Spleen (tissue), 11 donors: ENCODE results near the gene EIF3F. TPM values are rescaled to one million over a fixed set of nuclear protein-coding genes. Genes with fewer than 3 reads are reported as not detected.
A peak's percentile ranks its signal among the peaks of the same experiment; 100 is the strongest.

ENCODE experiments used
- DNase-seq: peaks from one replicate; pipeline ENCODE4 v3.0.0-alpha.2; 2020
- H3K27ac ChIP-seq, 8 donors: fragments of 200-600 bp; sonication (generic) in 7 of 8; 1 replicate in 4 of 8; 2 replicates in 4 of 8; pipeline versions ENCODE4 v1.5.0 to v1.8.0; 2016 to 2021; ENCODE audit warnings: inconsistent platforms in 4 of 8, mild to moderate bottlenecking in 4 of 8, moderate library complexity in 1 of 8
- H3K27me3 ChIP-seq, 7 donors: fragments of 200-600 bp; sonication (generic) in 6 of 7; replicated peaks in 1 of 7; 1 replicate in 4 of 7; 2 replicates in 3 of 7; pipeline versions ENCODE4 v1.5.0 to v1.8.0; 2016 to 2021; ENCODE audit warnings: inconsistent platforms in 3 of 7, mild to moderate bottlenecking in 1 of 7
- H3K36me3 ChIP-seq, 6 donors: fragments of 200-600 bp; sonication (generic) in 5 of 6; 1 replicate in 4 of 6; 2 replicates in 2 of 6; pipeline versions ENCODE4 v1.5.0 to v1.8.0; 2016 to 2021; ENCODE audit warnings: inconsistent platforms in 2 of 6
- H3K4me1 ChIP-seq, 6 donors: fragments of 200-600 bp; sonication (generic) in 5 of 6; 1 replicate in 3 of 6; 2 replicates in 3 of 6; pipeline versions ENCODE4 v1.5.0 to v1.8.0; 2016 to 2021; ENCODE audit warnings: inconsistent platforms in 3 of 6
- H3K4me3 ChIP-seq, 8 donors: fragments of 200-600 bp; sonication (generic) in 7 of 8; 1 replicate in 4 of 8; 2 replicates in 4 of 8; pipeline versions ENCODE4 v1.5.0 to v1.8.0; 2016 to 2021; ENCODE audit warnings: inconsistent platforms in 4 of 8, mild to moderate bottlenecking in 4 of 8, moderate library complexity in 2 of 8
- H3K9me3 ChIP-seq, 8 donors: fragments of 200-600 bp; sonication (generic) in 7 of 8; 1 replicate in 4 of 8; 2 replicates in 4 of 8; pipeline versions ENCODE4 v1.5.0 to v1.8.0; 2016 to 2021; ENCODE audit warnings: inconsistent platforms in 4 of 8
- CTCF ChIP-seq, 11 experiments: fragments of 200-600 bp in 7 of 11; fragments of 450-650 bp in 4 of 11; sonication (generic) in 4 of 11; IDR thresholded peaks in 8 of 11; conservative IDR thresholded peaks in 3 of 11; 1 replicate in 7 of 11; 2 replicates in 4 of 11; pipeline versions ENCODE4 v1.4.0 to v1.8.0; 2016 to 2021; ENCODE audit warnings: antibody characterized with exemption in 11 of 11, inconsistent platforms in 4 of 11, mild to moderate bottlenecking in 1 of 11
- POLR2A ChIP-seq, 3 donors: fragments of 450-650 bp; IDR thresholded peaks; one replicate each; pipeline ENCODE4 v1.5.1; 2017; ENCODE audit warnings: antibody characterized with exemption in 3 of 3, mild to moderate bottlenecking in 1 of 3
- POLR2AphosphoS5 ChIP-seq, 3 donors: sonication (generic); formaldehyde crosslinking; IDR thresholded peaks; one replicate each; pipeline ENCODE4 v1.5.1; 2017; ENCODE audit warnings: antibody characterized with exemption in 3 of 3
- WGBS, 5 donors: extraction: QIAGEN DNeasy Blood & Tissue Kit in 3 of 5; methylation state at CpG; one replicate each; pipeline versions ENCODE4 v1.1.5 to v1.1.7; 2013 to 2018; 5-methylcytosine and 5-hydroxymethylcytosine counted together
- intact Hi-C: fragments of 100-400 bp; cut with DNase I; formaldehyde crosslinking; loops from one replicate; pipeline ENCODE4 v1.15.0; 2023; ENCODE audit warnings: low total_unique reads
- polyA plus RNA-seq, 3 donors: library from polyadenylated mRNA; stranded (reverse); fragments of 200-250 nt; gene quantifications; one replicate each; pipeline ENCODE4 v1.2.1, GENCODE V29; 2013
- total RNA-seq, 7 donors: library from RNA; depleted of rRNA in 3 of 7; stranded (reverse); fragments of >200 nt in 3 of 7; fragmentation: NEBNext Ultra II Directional in 4 of 7; extraction: Animal tissue kit (Norgen Biotek cat#: 25700) in 4 of 7; gene quantifications; one replicate each; pipeline versions ENCODE4 v1.1.0 to v1.2.1, GENCODE V29; 2016 to 2021
- donor health status: healthy with polysubstance abuse.
- donor health status: DM: no; HTN: no; CAD: no; lungs with moderate emphysema.
- donor health status: DM: no; HTN: no; CAD: no.
- donor health status: Bipolar disorder and iron deficiency.
- donor health status: healthy.
- donor health status: DM: no; HTN: no; CAD: no.
- donor health status: DM: yes; HTN: yes; CAD: no.

EIF3F gene
- total and polyA plus RNA-seq, 10 donors = 189 to 437 (median 216) TPM

- Histone ChIP-seq H3K27me3 (peaks cover 2 to 72% (median 40%) of the 10 kb centered on the region in 7 donors), H3K4me3 (no peak overlapping the region), H3K4me1 (peaks cover 0 to 25% (median 20%) of the 10 kb centered on the region in 6 donors), H3K27ac (no peak overlapping the region), H3K9me3 (no peaks in the 10 kb centered on the region), H3K36me3 (no peaks in the 10 kb centered on the region)
- intact Hi-C loops = no loop called here
- no peak for TF ChIP-seq POLR2AphosphoS5 (IDR thresholded peaks at IDR 0.05)
- no peak for TF ChIP-seq POLR2A (IDR thresholded peaks at IDR 0.05)
- no peak for TF ChIP-seq CTCF (IDR thresholded peaks at IDR 0.05 in 8 of 11, conservative IDR thresholded peaks at IDR 0.05 in 3 of 11)
- 30 to 44% (median 32%) methylated on average over 4 of the region's 4 CpGs for WGBS, 5 donors
- no peak for DNase-seq
Observed at GRCh38 chr11:8016440-8016839, 29.3 kb downstream of the EIF3F start.

- Histone ChIP-seq H3K27ac (no peak overlapping the region), H3K4me3 (no peak overlapping the region), H3K9me3 (no peaks in the 10 kb centered on the region), H3K27me3 (peaks cover 2 to 74% (median 44%) of the 10 kb centered on the region in 7 donors), H3K36me3 (no peaks in the 10 kb centered on the region), H3K4me1 (peaks cover 0 to 25% (median 20%) of the 10 kb centered on the region in 6 donors)
- DNase-seq = no peak
- TF ChIP-seq POLR2AphosphoS5 (IDR thresholded peaks at IDR 0.05) = no peak
- no peak for TF ChIP-seq POLR2A (IDR thresholded peaks at IDR 0.05)
- TF ChIP-seq CTCF (IDR thresholded peaks at IDR 0.05 in 8 of 11, conservative IDR thresholded peaks at IDR 0.05 in 3 of 11) = no peak
- intact Hi-C loops = no loop called here
- WGBS, 5 donors = 92 to 100% (median 96%) methylated on average over 2 of the region's 2 CpGs
Observed at GRCh38 chr11:8017071-8017470, 29.9 kb downstream of the EIF3F start.

- no peak for TF ChIP-seq CTCF (IDR thresholded peaks at IDR 0.05 in 8 of 11, conservative IDR thresholded peaks at IDR 0.05 in 3 of 11)
- TF ChIP-seq POLR2AphosphoS5 (IDR thresholded peaks at IDR 0.05) = no peak
- TF ChIP-seq POLR2A (IDR thresholded peaks at IDR 0.05) = no peak
- DNase-seq = no peak
- intact Hi-C loops = no loop called here
- Histone ChIP-seq H3K36me3 (no peaks in the 10 kb centered on the region), H3K4me1 (peaks cover 0 to 25% (median 20%) of the 10 kb centered on the region in 6 donors), H3K27ac (peak overlapping the region in 2 of 8 donors; percentile 49 to 62), H3K27me3 (peaks cover 2 to 66% (median 44%) of the 10 kb centered on the region in 7 donors), H3K9me3 (no peaks in the 10 kb centered on the region), H3K4me3 (peak overlapping the region in 3 of 8 donors; percentile 59 to 73 (median 62))
- WGBS, 5 donors = 47 to 61% (median 55%) methylated on average over 13 of the region's 13 CpGs
Observed at GRCh38 chr11:8017894-8018483, 30.9 kb downstream of the EIF3F start.

- H3K4me3 ChIP-seq = peak overlapping the region; percentile 49 to 73 (median 59)
- H3K9me3 ChIP-seq = no peaks in the 10 kb centered on the region
- peak; percentile 82 for DNase-seq
- WGBS, 5 donors = 2 to 9% (median 3%) methylated on average over 23 to 62 of the region's 62 CpGs
- no peak for TF ChIP-seq POLR2A (IDR thresholded peaks at IDR 0.05)
- TF ChIP-seq CTCF (IDR thresholded peaks at IDR 0.05 in 8 of 11, conservative IDR thresholded peaks at IDR 0.05 in 3 of 11) = no peak
- TF ChIP-seq POLR2AphosphoS5 (IDR thresholded peaks at IDR 0.05) = no peak
- peaks cover 0 to 25% (median 20%) of the 10 kb centered on the region in 6 donors for H3K4me1 ChIP-seq
- peak overlapping the region in 7 of 8 donors; percentile 13 to 62 (median 45) for H3K27ac ChIP-seq
- no peaks in the 10 kb centered on the region for H3K36me3 ChIP-seq
- H3K27me3 ChIP-seq = peaks cover 2 to 66% (median 44%) of the 10 kb centered on the region in 7 donors
- intact Hi-C loops = no loop called here
Observed at GRCh38 chr11:8018484-8019313, 31.6 kb downstream of the EIF3F start.
